WTC11 (cell line): ENCODE results near the gene ZMYND8.
"Not testable (repeated sequence)": the region's sequence is repeated elsewhere in the genome, so short reads cannot be mapped to it uniquely, and the experiment has no call there.

ENCODE experiments used
- ELF4 ChIP-seq: sonication (generic); formaldehyde crosslinking; IDR thresholded peaks from 2 replicates; pipeline ENCODE4 v1.8.1; 2022; ENCODE audit warnings: low read depth, mild to moderate bottlenecking, moderate library complexity, missing genetic modification reagents
- FOXJ3 ChIP-seq: sonication (generic); formaldehyde crosslinking; IDR thresholded peaks from 2 replicates; pipeline ENCODE4 v1.9.0; 2021; ENCODE audit warnings: missing genetic modification reagents, mild to moderate bottlenecking, borderline replicate concordance
- SMAD3 ChIP-seq: sonication (generic); formaldehyde crosslinking; IDR thresholded peaks from 2 replicates; pipeline ENCODE4 v1.8.0; 2022; ENCODE audit warnings: missing genetic modification reagents, mild to moderate bottlenecking, borderline replicate concordance
- SOX15 ChIP-seq: fragments of 250-450 bp; sonication (Bioruptor Pico); IDR thresholded peaks from 2 replicates; pipeline ENCODE4 v1.9.0; 2021; ENCODE audit warnings: mild to moderate bottlenecking
- ZNF138 ChIP-seq: sonication (generic); formaldehyde crosslinking; conservative IDR thresholded peaks from 2 replicates; pipeline ENCODE4 v1.8.1; 2022; ENCODE audit warnings: mild to moderate bottlenecking, moderate library complexity, missing genetic modification reagents
- ZNF232 ChIP-seq: sonication (generic); formaldehyde crosslinking; IDR thresholded peaks from 2 replicates; pipeline ENCODE4 v1.8.0; 2022; ENCODE audit warnings: mild to moderate bottlenecking, missing genetic modification reagents
- ZNF317 ChIP-seq: sonication (generic); formaldehyde crosslinking; IDR thresholded peaks from 2 replicates; pipeline ENCODE4 v1.8.1; 2023; ENCODE audit warnings: low read depth, mild to moderate bottlenecking, moderate library complexity, missing genetic modification reagents, borderline replicate concordance
- TF ChIP-seq, protein P1 (sequence below): fragments of 200-600 bp; IDR thresholded peaks from 2 replicates; pipeline ENCODE4 v1.8.0; 2022; ENCODE audit warnings: antibody characterized with exemption
- TF ChIP-seq, protein P2 (sequence below): sonication (generic); formaldehyde crosslinking; IDR thresholded peaks from 2 replicates; pipeline ENCODE4 v1.8.0; 2023; ENCODE audit warnings: missing genetic modification reagents
- TF ChIP-seq, protein P3 (sequence below): sonication (generic); formaldehyde crosslinking; IDR thresholded peaks from 2 replicates; pipeline ENCODE4 v1.8.0; 2022; ENCODE audit warnings: missing genetic modification reagents

DNA sequence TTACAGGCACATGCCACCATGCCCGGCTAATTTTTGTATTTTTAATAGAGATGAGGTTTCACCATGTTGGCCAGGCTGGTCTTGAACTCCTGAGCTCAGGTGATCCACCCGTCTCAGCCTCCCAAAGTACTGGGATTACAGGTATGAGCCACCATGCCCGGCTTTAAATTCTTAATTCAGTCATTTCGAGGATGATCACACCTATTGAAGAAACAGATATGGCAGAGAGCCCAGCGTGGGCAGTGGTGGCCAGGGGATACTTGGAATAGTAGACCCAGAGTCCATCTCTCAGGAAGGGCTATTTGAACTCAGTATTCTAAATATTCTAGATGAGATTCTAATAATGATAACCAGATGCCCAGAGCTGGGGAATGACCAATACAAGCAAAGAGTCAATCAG is 180.3 kb downstream of the ZMYND8 start:
- TF ChIP-seq ELF4 (CRISPR knock-in tag); SMAD3; ZNF232 (CRISPR knock-in tag); FOXJ3; ZNF138 (CRISPR knock-in tag); SOX15 (CRISPR knock-in tag); ZNF317 (CRISPR knock-in tag): not testable (repeated sequence)
- TF ChIP-seq, protein P1, sequence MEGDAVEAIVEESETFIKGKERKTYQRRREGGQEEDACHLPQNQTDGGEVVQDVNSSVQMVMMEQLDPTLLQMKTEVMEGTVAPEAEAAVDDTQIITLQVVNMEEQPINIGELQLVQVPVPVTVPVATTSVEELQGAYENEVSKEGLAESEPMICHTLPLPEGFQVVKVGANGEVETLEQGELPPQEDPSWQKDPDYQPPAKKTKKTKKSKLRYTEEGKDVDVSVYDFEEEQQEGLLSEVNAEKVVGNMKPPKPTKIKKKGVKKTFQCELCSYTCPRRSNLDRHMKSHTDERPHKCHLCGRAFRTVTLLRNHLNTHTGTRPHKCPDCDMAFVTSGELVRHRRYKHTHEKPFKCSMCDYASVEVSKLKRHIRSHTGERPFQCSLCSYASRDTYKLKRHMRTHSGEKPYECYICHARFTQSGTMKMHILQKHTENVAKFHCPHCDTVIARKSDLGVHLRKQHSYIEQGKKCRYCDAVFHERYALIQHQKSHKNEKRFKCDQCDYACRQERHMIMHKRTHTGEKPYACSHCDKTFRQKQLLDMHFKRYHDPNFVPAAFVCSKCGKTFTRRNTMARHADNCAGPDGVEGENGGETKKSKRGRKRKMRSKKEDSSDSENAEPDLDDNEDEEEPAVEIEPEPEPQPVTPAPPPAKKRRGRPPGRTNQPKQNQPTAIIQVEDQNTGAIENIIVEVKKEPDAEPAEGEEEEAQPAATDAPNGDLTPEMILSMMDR: not testable (repeated sequence)
- TF ChIP-seq, protein P2, sequence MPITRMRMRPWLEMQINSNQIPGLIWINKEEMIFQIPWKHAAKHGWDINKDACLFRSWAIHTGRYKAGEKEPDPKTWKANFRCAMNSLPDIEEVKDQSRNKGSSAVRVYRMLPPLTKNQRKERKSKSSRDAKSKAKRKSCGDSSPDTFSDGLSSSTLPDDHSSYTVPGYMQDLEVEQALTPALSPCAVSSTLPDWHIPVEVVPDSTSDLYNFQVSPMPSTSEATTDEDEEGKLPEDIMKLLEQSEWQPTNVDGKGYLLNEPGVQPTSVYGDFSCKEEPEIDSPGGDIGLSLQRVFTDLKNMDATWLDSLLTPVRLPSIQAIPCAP (CRISPR knock-in tag): not testable (repeated sequence)
- TF ChIP-seq, protein P3, sequence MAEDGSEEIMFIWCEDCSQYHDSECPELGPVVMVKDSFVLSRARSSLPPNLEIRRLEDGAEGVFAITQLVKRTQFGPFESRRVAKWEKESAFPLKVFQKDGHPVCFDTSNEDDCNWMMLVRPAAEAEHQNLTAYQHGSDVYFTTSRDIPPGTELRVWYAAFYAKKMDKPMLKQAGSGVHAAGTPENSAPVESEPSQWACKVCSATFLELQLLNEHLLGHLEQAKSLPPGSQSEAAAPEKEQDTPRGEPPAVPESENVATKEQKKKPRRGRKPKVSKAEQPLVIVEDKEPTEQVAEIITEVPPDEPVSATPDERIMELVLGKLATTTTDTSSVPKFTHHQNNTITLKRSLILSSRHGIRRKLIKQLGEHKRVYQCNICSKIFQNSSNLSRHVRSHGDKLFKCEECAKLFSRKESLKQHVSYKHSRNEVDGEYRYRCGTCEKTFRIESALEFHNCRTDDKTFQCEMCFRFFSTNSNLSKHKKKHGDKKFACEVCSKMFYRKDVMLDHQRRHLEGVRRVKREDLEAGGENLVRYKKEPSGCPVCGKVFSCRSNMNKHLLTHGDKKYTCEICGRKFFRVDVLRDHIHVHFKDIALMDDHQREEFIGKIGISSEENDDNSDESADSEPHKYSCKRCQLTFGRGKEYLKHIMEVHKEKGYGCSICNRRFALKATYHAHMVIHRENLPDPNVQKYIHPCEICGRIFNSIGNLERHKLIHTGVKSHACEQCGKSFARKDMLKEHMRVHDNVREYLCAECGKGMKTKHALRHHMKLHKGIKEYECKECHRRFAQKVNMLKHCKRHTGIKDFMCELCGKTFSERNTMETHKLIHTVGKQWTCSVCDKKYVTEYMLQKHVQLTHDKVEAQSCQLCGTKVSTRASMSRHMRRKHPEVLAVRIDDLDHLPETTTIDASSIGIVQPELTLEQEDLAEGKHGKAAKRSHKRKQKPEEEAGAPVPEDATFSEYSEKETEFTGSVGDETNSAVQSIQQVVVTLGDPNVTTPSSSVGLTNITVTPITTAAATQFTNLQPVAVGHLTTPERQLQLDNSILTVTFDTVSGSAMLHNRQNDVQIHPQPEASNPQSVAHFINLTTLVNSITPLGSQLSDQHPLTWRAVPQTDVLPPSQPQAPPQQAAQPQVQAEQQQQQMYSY (CRISPR knock-in tag): not testable (repeated sequence)
